T-helper 2 cell treated with Interferon-gamma antibody and Interleukin-4, amounts not matched to agents 5 μg/mL and 100 μg/mL, for 36 hours (primary cell): Measurements from ENCODE around the gene ADGRE1.

Experiments
- DNase-seq: peaks from one replicate; pipeline ENCODE4 v3.0.0; 2021; ENCODE audit warnings: low spot score
- H3K27ac Mint-ChIP-seq: one replicate; pipeline ENCODE4 v1.8.0; 2021; ENCODE audit warnings: mild to moderate bottlenecking, mixed read lengths
- H3K27me3 Mint-ChIP-seq: one replicate; pipeline ENCODE4 v1.8.0; 2021; ENCODE audit warnings: low read depth, mixed read lengths
- H3K36me3 Mint-ChIP-seq: one replicate; pipeline ENCODE4 v1.8.0; 2021; ENCODE audit warnings: low read depth, mixed read lengths
- H3K4me1 Mint-ChIP-seq: one replicate; pipeline ENCODE4 v1.8.0; 2021; ENCODE audit warnings: low read depth, mixed read lengths
- H3K4me3 Mint-ChIP-seq: one replicate; pipeline ENCODE4 v1.8.0; 2022; ENCODE audit warnings: mild to moderate bottlenecking, moderate library complexity, mixed read lengths
- H3K9me3 Mint-ChIP-seq: one replicate; pipeline ENCODE4 v1.8.0; 2021; ENCODE audit warnings: mixed read lengths

The ADGRE1 gene

DNA sequence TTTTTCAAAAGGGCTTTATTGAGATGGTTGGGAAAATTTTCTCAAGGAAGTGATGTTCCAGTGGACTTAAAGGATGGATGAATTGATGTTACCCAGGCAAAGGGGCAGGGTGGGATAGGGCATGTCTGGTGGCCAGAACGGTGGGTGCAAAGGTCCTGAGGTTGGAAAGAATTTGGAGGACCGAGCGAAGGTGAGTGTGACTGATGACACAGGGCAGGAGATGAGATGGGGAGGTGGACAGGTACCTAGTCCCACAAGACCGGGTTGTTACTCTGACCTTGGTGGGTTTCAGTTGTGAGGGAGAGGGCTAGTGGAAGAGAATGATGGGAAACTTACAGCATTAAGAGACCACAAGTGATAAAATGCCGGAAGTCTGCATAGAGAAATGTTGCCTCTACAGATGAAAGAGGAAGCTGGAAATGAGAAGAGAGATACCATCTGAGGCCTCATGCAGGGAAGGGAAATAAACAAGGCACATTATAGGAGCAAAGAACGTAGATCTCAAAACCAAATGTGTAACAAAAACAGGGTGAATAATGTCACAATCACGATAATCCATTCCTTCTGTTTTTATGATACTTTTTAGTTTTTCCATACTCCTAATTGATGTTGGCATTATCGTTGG, 4.5 kb downstream of the ADGRE1 start:
- peaks cover 5% of the 10 kb centered on the region for H3K27me3 Mint-ChIP-seq
- peaks cover 61% of the 10 kb centered on the region for H3K4me1 Mint-ChIP-seq
- DNase-seq, result no peak
- peak overlapping the region; percentile 78 for H3K27ac Mint-ChIP-seq
- peaks cover 34% of the 10 kb centered on the region for H3K9me3 Mint-ChIP-seq
- peaks cover 23% of the 10 kb centered on the region for H3K36me3 Mint-ChIP-seq
- H3K4me3 Mint-ChIP-seq, result peak overlapping the region; percentile 42

GRCh38 chr19:6894313-6894712, 6.9 kb downstream of the ADGRE1 start:
- peaks cover 18% of the 10 kb centered on the region for H3K36me3 Mint-ChIP-seq
- no peak overlapping the region for H3K4me3 Mint-ChIP-seq
- H3K27ac Mint-ChIP-seq, result no peak overlapping the region
- H3K4me1 Mint-ChIP-seq, result peaks cover 42% of the 10 kb centered on the region
- DNase-seq, result no peak
- H3K9me3 Mint-ChIP-seq, result peaks cover 38% of the 10 kb centered on the region
- H3K27me3 Mint-ChIP-seq, result peaks cover 5% of the 10 kb centered on the region

- Mint-ChIP-seq H3K27ac (no peak overlapping the region), H3K4me3 (no peak overlapping the region), H3K9me3 (peaks cover 44% of the 10 kb centered on the region), H3K36me3 (peaks cover 2% of the 10 kb centered on the region), H3K4me1 (no peaks in the 10 kb centered on the region), H3K27me3 (no peaks in the 10 kb centered on the region)
- no peak for DNase-seq
Observed at GRCh38 chr19:6903446-6903845, 16.1 kb downstream of the ADGRE1 start.

DNA sequence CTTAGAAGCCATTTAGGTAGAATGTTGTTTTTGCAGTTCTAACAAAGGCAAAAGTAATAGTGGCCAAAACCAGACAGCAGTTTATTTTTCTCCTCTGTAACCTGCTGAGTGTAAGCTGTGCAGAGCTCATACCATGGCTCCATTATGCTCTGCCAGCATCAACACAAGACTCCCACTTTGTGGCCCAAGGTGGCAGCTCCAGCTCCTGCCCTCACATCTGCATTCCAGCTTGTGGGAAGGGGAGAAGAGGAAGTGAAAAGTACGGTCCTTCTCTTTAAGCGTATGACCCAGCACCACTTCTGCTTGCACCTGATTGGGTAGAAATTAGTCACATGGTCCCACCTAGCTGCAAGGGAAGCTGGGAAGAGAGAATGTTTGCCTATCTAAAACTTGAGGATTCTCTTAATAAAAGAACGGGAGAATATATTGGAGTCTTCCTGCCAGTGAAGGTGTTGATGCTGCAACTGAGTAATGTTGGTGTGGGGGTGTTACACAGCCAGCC, 19.2 kb downstream of the ADGRE1 start:
- no peak overlapping the region for H3K4me3 Mint-ChIP-seq
- H3K9me3 Mint-ChIP-seq, result peaks cover 29% of the 10 kb centered on the region
- H3K27me3 Mint-ChIP-seq, result no peaks in the 10 kb centered on the region
- H3K4me1 Mint-ChIP-seq, result no peaks in the 10 kb centered on the region
- no peaks in the 10 kb centered on the region for H3K36me3 Mint-ChIP-seq
- H3K27ac Mint-ChIP-seq, result no peak overlapping the region
- no peak for DNase-seq

- no peak overlapping the region for H3K4me3 Mint-ChIP-seq
- H3K4me1 Mint-ChIP-seq, result no peaks in the 10 kb centered on the region
- H3K9me3 Mint-ChIP-seq, result peaks cover 38% of the 10 kb centered on the region
- no peak overlapping the region for H3K27ac Mint-ChIP-seq
- no peaks in the 10 kb centered on the region for H3K27me3 Mint-ChIP-seq
- no peak for DNase-seq
- peaks cover 4% of the 10 kb centered on the region for H3K36me3 Mint-ChIP-seq
Observed at GRCh38 chr19:6911523-6911922, 24.1 kb downstream of the ADGRE1 start.

DNA sequence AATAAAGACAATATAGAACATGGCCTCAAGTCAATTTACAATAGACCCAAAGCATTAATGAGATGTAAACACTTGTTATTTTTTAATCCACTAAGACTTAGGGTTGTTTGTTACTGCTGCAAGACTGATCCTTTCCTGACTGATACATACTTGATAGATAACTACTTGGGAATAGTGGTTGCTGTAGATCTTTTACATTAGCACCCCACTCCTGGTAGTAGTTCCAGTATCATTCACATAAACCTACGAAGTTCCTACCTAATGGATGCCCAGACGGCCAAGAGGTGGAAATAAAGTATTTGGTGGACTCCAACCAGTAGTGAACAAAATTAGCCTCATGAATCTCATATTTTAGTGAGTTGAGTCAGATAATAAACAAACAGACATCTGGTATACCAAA, 26.9 kb downstream of the ADGRE1 start:
- no peaks in the 10 kb centered on the region for H3K4me1 Mint-ChIP-seq
- H3K36me3 Mint-ChIP-seq, result peaks cover 4% of the 10 kb centered on the region
- DNase-seq, result no peak
- no peak overlapping the region for H3K4me3 Mint-ChIP-seq
- no peaks in the 10 kb centered on the region for H3K27me3 Mint-ChIP-seq
- H3K9me3 Mint-ChIP-seq, result peaks cover 27% of the 10 kb centered on the region
- no peak overlapping the region for H3K27ac Mint-ChIP-seq

DNA sequence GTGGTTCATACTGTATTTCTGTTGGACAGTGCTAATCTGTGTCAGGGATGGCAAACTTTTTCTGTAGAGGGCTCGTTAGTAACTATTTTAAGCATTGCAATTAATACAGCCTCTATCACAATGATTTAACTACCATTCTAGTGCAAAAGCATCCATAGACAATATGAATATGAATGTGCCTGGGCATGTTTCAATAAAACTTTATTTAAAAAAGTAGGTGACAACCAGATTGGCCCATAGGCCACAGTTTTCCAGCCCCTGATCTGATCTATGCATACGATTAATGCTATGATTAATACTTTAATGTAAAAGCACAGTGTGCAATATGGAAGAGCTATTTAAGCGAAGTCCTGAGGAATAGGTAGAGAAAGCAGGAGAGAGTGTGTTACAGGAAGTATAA, 29.6 kb downstream of the ADGRE1 start:
- no peak for DNase-seq
- H3K36me3 Mint-ChIP-seq, result peaks cover 4% of the 10 kb centered on the region
- H3K9me3 Mint-ChIP-seq, result peaks cover 20% of the 10 kb centered on the region
- no peak overlapping the region for H3K4me3 Mint-ChIP-seq
- H3K4me1 Mint-ChIP-seq, result no peaks in the 10 kb centered on the region
- H3K27me3 Mint-ChIP-seq, result no peaks in the 10 kb centered on the region
- no peak overlapping the region for H3K27ac Mint-ChIP-seq

GRCh38 chr19:6925386-6925785, 38.0 kb downstream of the ADGRE1 start:
- H3K27ac Mint-ChIP-seq, result no peak overlapping the region
- H3K36me3 Mint-ChIP-seq, result peaks cover 8% of the 10 kb centered on the region
- peaks cover 11% of the 10 kb centered on the region for H3K9me3 Mint-ChIP-seq
- H3K4me1 Mint-ChIP-seq, result peaks cover 9% of the 10 kb centered on the region
- no peaks in the 10 kb centered on the region for H3K27me3 Mint-ChIP-seq
- DNase-seq, result no peak
- H3K4me3 Mint-ChIP-seq, result peak overlapping the region; percentile 72

GRCh38 chr19:6925801-6926751, 38.7 kb downstream of the ADGRE1 start:
- H3K9me3 Mint-ChIP-seq, result peaks cover 15% of the 10 kb centered on the region
- no peaks in the 10 kb centered on the region for H3K27me3 Mint-ChIP-seq
- H3K4me1 Mint-ChIP-seq, result peaks cover 9% of the 10 kb centered on the region
- peak; percentile 19 for DNase-seq
- H3K36me3 Mint-ChIP-seq, result peaks cover 11% of the 10 kb centered on the region
- peak overlapping the region; percentile 69 for H3K27ac Mint-ChIP-seq
- H3K4me3 Mint-ChIP-seq, result peak overlapping the region; percentile 72

- Mint-ChIP-seq H3K4me3 (no peak overlapping the region), H3K9me3 (peaks cover 21% of the 10 kb centered on the region), H3K36me3 (peaks cover 11% of the 10 kb centered on the region), H3K4me1 (peaks cover 9% of the 10 kb centered on the region), H3K27me3 (no peaks in the 10 kb centered on the region), H3K27ac (no peak overlapping the region)
- no peak for DNase-seq
Observed at GRCh38 chr19:6930190-6930589, 42.8 kb downstream of the ADGRE1 start.

DNA sequence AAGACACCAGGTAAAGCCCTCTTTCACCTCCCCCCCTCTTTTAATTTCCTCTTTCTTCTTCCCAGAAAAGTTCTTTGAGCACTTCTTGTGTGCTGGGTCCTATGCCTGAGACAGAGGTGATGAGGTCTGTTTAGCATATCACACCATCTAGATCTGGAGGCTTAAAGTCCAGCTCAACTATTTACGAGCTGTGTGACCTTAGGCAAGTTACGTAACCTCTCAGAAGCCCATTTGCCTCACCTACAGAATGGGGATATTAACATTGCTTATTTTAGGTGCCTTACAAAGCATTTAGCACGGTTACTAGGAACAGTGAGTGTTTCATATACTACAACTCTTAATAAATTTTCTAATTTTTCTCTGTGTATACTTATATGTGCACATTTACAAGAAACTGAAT, 47.7 kb downstream of the ADGRE1 start:
- H3K36me3 Mint-ChIP-seq, result peaks cover 4% of the 10 kb centered on the region
- no peaks in the 10 kb centered on the region for H3K27me3 Mint-ChIP-seq
- no peak overlapping the region for H3K4me3 Mint-ChIP-seq

DNA sequence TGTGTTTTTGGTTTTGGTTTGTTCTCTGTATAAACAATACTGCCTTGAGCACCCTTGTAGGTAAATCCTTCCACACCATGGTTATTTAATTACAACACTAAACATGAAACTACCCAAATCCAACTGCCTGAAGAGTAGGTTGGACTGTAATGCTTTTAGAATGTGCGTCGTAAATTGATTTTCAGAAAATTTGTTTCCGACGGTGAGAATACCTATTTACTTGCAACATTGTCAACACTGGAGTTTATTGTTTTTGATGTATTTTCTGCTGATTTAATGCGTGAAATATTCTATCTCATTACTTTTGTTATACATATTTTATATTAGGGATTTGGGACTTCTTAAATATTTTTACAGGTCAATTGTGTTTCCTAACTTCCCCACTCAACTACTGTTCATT, 48.2 kb downstream of the ADGRE1 start:
- Mint-ChIP-seq H3K4me1 (no peaks in the 10 kb centered on the region), H3K36me3 (peaks cover 4% of the 10 kb centered on the region), H3K27me3 (no peaks in the 10 kb centered on the region), H3K27ac (no peak overlapping the region), H3K4me3 (no peak overlapping the region), H3K9me3 (peaks cover 17% of the 10 kb centered on the region)
- DNase-seq, result no peak

More for the DNA sequence above, 47.7 kb downstream of the ADGRE1 start:
- no peak overlapping the region for H3K27ac Mint-ChIP-seq
- H3K9me3 Mint-ChIP-seq, result peaks cover 19% of the 10 kb centered on the region
- DNase-seq, result no peak
- H3K4me1 Mint-ChIP-seq, result no peaks in the 10 kb centered on the region

DNA sequence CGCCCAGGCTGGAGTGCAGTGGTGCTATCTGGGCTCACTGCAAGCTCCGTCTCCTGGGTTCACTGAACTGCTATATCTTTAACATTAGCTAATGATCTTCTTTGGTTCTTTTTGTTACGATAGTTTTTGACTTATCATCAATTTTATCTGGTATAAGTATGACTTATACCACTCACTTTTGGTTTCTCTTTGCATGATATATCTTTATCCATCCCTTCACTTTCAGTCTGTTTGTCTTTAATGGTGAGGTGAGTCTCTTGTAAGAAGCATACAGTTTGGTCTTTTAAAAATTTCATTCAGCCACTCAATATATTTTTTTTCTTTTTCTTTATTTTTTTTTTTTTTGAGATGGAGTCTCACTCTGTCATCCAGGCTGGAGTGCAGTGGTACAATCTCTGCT, 58.4 kb downstream of the ADGRE1 start:
- Mint-ChIP-seq H3K9me3 (peaks cover 9% of the 10 kb centered on the region), H3K27ac (peak overlapping the region; percentile 22), H3K4me1 (peaks cover 14% of the 10 kb centered on the region), H3K27me3 (peaks cover 2% of the 10 kb centered on the region), H3K36me3 (peaks cover 1% of the 10 kb centered on the region), H3K4me3 (no peak overlapping the region)
- DNase-seq, result no peak

GRCh38 chr19:6947745-6948144, 60.4 kb downstream of the ADGRE1 start:
- Mint-ChIP-seq H3K4me1 (peaks cover 14% of the 10 kb centered on the region), H3K27ac (peak overlapping the region; percentile 33), H3K27me3 (peaks cover 2% of the 10 kb centered on the region), H3K36me3 (peaks cover 1% of the 10 kb centered on the region), H3K4me3 (peak overlapping the region; percentile 30), H3K9me3 (peaks cover 9% of the 10 kb centered on the region)
- DNase-seq, result peak; percentile 66
